ENCODE results near the gene DHX40. TPM values are rescaled to one million over a fixed set of nuclear protein-coding genes. Genes with fewer than 3 reads are reported as not detected.

DHX40 gene
- total RNA-seq, 1 experiment from 2014 or later, result 16.2 TPM

DNA sequence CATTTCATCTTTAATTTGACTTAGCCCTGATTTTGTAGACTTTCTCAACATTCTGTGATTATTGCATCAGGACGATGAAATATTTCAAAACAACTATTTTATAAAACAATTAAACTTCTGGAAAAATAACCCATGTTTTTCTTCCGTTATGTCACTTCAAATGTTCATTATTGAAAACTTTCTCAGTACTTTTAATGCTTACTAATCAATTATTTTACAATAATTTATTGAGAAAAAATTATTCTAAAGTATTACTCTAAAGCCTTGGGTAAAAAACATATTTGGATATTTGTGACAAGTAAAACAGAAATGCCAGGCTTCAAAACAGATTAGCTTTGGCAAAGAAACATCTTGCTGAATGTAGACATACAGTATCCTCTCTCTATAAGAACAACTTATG is 46.3 kb upstream of the DHX40 start:
- Histone ChIP-seq H3K4me3 (ENCODE audit: low read depth in 2 of 2, low read length in 2 of 2) (no peak overlapping the region), H3K27ac (ENCODE audit: low read length) (no peak overlapping the region), H3K4me1 (ENCODE audit: control insufficient read depth, insufficient read depth, low read length) (no peaks in the 10 kb centered on the region), H3K27me3 (ENCODE audit: control insufficient read depth, insufficient read depth, low read length) (no peaks in the 10 kb centered on the region), H3K9me3 (ENCODE audit: control insufficient read depth, insufficient read depth, low read depth, low read length) (no peaks in the 10 kb centered on the region), H3K36me3 (ENCODE audit: control insufficient read depth, insufficient read depth, low read length) (no peaks in the 10 kb centered on the region)
- no peak for ATAC-seq
- in situ Hi-C loops (cut with HindIII; ENCODE audit: low pct_unique_long_range_greater_than_20kb, low sequenced_read_pairs) (no loop called here), intact Hi-C loops (cut with micrococcal nuclease; ENCODE audit: unreplicated experiment) (no loop called here)
- BruUV-seq (replicated peaks), result no TSS peak
- ChIA-PET POLR2A (no interaction called here), CTCF (interaction anchor here (0.6 to 0.8 kb wide), 2 partner anchors 148 to 209 kb away, joined by 3 to 7 read pairs; no protein-coding TSS in a partner anchor)
- DNase-seq (ENCODE audit: low read depth, low spot score), result no peak
- no peak for TF ChIP-seq TCF7L2 (IDR thresholded peaks at IDR 0.05; ENCODE audit: low read depth, low read length)
- no peak for TF ChIP-seq CTCF (IDR thresholded peaks at IDR 0.05)
- no peak for TF ChIP-seq POLR2AphosphoS5 (IDR thresholded peaks at IDR 0.05; ENCODE audit: low read depth, low read length)
- no peak for TF ChIP-seq SIN3A (IDR thresholded peaks at IDR 0.05; ENCODE audit: borderline replicate concordance, insufficient read depth, low read depth, low read length)
- TF ChIP-seq, protein P1, sequence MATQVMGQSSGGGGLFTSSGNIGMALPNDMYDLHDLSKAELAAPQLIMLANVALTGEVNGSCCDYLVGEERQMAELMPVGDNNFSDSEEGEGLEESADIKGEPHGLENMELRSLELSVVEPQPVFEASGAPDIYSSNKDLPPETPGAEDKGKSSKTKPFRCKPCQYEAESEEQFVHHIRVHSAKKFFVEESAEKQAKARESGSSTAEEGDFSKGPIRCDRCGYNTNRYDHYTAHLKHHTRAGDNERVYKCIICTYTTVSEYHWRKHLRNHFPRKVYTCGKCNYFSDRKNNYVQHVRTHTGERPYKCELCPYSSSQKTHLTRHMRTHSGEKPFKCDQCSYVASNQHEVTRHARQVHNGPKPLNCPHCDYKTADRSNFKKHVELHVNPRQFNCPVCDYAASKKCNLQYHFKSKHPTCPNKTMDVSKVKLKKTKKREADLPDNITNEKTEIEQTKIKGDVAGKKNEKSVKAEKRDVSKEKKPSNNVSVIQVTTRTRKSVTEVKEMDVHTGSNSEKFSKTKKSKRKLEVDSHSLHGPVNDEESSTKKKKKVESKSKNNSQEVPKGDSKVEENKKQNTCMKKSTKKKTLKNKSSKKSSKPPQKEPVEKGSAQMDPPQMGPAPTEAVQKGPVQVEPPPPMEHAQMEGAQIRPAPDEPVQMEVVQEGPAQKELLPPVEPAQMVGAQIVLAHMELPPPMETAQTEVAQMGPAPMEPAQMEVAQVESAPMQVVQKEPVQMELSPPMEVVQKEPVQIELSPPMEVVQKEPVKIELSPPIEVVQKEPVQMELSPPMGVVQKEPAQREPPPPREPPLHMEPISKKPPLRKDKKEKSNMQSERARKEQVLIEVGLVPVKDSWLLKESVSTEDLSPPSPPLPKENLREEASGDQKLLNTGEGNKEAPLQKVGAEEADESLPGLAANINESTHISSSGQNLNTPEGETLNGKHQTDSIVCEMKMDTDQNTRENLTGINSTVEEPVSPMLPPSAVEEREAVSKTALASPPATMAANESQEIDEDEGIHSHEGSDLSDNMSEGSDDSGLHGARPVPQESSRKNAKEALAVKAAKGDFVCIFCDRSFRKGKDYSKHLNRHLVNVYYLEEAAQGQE (IDR thresholded peaks at IDR 0.05; ENCODE audit: insufficient read depth in 1 of 2, low read depth in 2 of 2, low read length in 1 of 2), result no peak

DNA sequence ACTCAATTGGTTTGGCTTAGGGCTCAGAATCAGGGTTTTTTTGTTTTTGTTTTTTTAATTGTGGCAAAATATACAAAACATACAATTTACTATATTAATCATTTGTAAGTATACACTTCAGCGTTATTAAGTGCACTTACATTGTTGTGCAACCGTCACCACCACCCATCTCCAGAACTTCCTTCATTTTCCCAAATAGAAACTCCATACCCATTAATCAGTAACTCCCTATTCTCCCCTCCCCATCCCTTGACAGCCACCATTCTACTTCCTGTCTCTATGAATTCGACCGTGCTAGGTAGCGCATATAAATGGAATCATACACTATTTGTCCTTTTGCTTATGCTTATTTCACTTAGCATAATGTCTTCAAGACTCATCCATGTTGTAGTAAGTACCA is 45.2 kb upstream of the DHX40 start:
- no peak for ATAC-seq
- TF ChIP-seq SIN3A (IDR thresholded peaks at IDR 0.05; ENCODE audit: borderline replicate concordance, insufficient read depth, low read depth, low read length) (no peak), CTCF (IDR thresholded peaks at IDR 0.05) (no peak), TCF7L2 (IDR thresholded peaks at IDR 0.05; ENCODE audit: low read depth, low read length) (no peak), POLR2AphosphoS5 (IDR thresholded peaks at IDR 0.05; ENCODE audit: low read depth, low read length) (no peak)
- TF ChIP-seq, protein P1 (IDR thresholded peaks at IDR 0.05; ENCODE audit: insufficient read depth in 1 of 2, low read depth in 2 of 2, low read length in 1 of 2), result no peak

More for the DNA sequence above, 45.2 kb upstream of the DHX40 start:
- Histone ChIP-seq H3K36me3 (ENCODE audit: control insufficient read depth, insufficient read depth, low read length) (no peaks in the 10 kb centered on the region), H3K27me3 (ENCODE audit: control insufficient read depth, insufficient read depth, low read length) (no peaks in the 10 kb centered on the region), H3K4me1 (ENCODE audit: control insufficient read depth, insufficient read depth, low read length) (no peaks in the 10 kb centered on the region), H3K9me3 (ENCODE audit: control insufficient read depth, insufficient read depth, low read depth, low read length) (no peaks in the 10 kb centered on the region), H3K4me3 (ENCODE audit: low read depth in 2 of 2, low read length in 2 of 2) (no peak overlapping the region), H3K27ac (ENCODE audit: low read length) (no peak overlapping the region)
- intact Hi-C loops (cut with micrococcal nuclease; ENCODE audit: unreplicated experiment) (no loop called here), in situ Hi-C loops (cut with HindIII; ENCODE audit: low pct_unique_long_range_greater_than_20kb, low sequenced_read_pairs) (no loop called here)
- ChIA-PET CTCF (interaction anchor here (0.5 kb wide), 1 partner anchor 32 kb away, joined by 3 read pairs; no protein-coding TSS in a partner anchor), POLR2A (no interaction called here)
- BruUV-seq (replicated peaks), result no TSS peak
- no peak for DNase-seq (ENCODE audit: low read depth, low spot score)
